SK-N-SH (cell line): ENCODE measurements around the gene SMYD3. TPM values are rescaled to one million over a fixed set of nuclear protein-coding genes. Genes with fewer than 3 reads are reported as not detected.

Experiments used
- CTCF ChIA-PET: fragments of 300-600, 350-600 bp; formaldehyde crosslinking; extraction: SDS; loops from one replicate; lab custom pipeline; 2021; lab: Yijun Ruan, JAX
- POLR2A ChIA-PET: fragments of 350-600 bp; sonication (Branson Sonifier 250); formaldehyde crosslinking; extraction: SDS; loops from one replicate; lab custom pipeline; 2020; ENCODE audit warnings: antibody characterized with exemption, inconsistent platforms; lab: Yijun Ruan, JAX
- DNase-seq: peaks from one replicate; pipeline ENCODE4 v3.0.0; 2012
- H2AFZ ChIP-seq: fragments of 200-600 bp; sonication (generic); 2 replicates; pipeline ENCODE4 v1.8.1; 2016; ENCODE audit warnings: antibody characterized with exemption, mild to moderate bottlenecking, low read depth
- H3F3A ChIP-seq: fragments of 200-600 bp; sonication (generic); replicated peaks from 2 replicates; pipeline ENCODE3; 2016; ENCODE audit warnings: antibody characterized with exemption, mild to moderate bottlenecking; ENCODE audit not compliant: insufficient read depth
- H3K27ac ChIP-seq, 2 experiments: fragments of 200-500 bp in 1 of 2; fragments of 200-600 bp in 1 of 2; sonication (Bioruptor generic) in 1 of 2; sonication (generic), shearing (Covaris generic) in 1 of 2; 2 replicates each; pipeline versions ENCODE4 v1.5.1 to v1.6.1; 2014 to 2016; ENCODE audit warnings: low read depth in 2 of 2, inconsistent platforms in 1 of 2, low read length in 1 of 2, mild to moderate bottlenecking in 1 of 2, mixed read lengths in 1 of 2
- H3K27me3 ChIP-seq: fragments of 200-600 bp; sonication (generic), shearing (Covaris generic); 2 replicates; pipeline ENCODE4 v1.6.1; 2016; ENCODE audit warnings: mixed run types; ENCODE audit not compliant: insufficient read depth
- H3K36me3 ChIP-seq, 2 experiments: fragments of 200-500 bp in 1 of 2; fragments of 200-600 bp in 1 of 2; sonication (Bioruptor generic) in 1 of 2; sonication (generic) in 1 of 2; replicated peaks in 1 of 2; 2 replicates each; pipeline versions ENCODE3 to v1.5.1; 2014 to 2016; ENCODE audit warnings: low read length in 1 of 2, mild to moderate bottlenecking in 1 of 2; ENCODE audit not compliant: insufficient read depth in 2 of 2, control insufficient read depth in 1 of 2
- H3K4me1 ChIP-seq, 2 experiments: fragments of 200-500 bp in 1 of 2; fragments of 200-600 bp in 1 of 2; sonication (Bioruptor generic) in 1 of 2; sonication (generic), shearing (Covaris generic) in 1 of 2; 2 replicates each; pipeline versions ENCODE4 v1.5.1 to v1.6.1; 2014 to 2016; ENCODE audit warnings: low read depth in 1 of 2, low read length in 1 of 2, mixed run types in 1 of 2; ENCODE audit not compliant: insufficient read depth in 2 of 2, control insufficient read depth in 1 of 2
- H3K4me2 ChIP-seq: fragments of 200-600 bp; sonication (generic), shearing (Covaris generic); 2 replicates; pipeline ENCODE4 v1.6.1; 2017; ENCODE audit warnings: mixed run types
- H3K4me3 ChIP-seq, 2 experiments: fragments of 200-500 bp in 1 of 2; fragments of 200-600 bp in 1 of 2; sonication (Bioruptor generic) in 1 of 2; sonication (generic), shearing (Covaris generic) in 1 of 2; 2 replicates each; pipeline versions ENCODE4 v1.5.1 to v1.8.1; 2014 to 2016; ENCODE audit warnings: low read depth in 2 of 2, inconsistent platforms in 1 of 2, low read length in 1 of 2, mild to moderate bottlenecking in 1 of 2, mixed read lengths in 1 of 2, moderate library complexity in 1 of 2
- H3K79me2 ChIP-seq: fragments of 200-600 bp; sonication (generic); 2 replicates; pipeline ENCODE4 v1.8.1; 2017; ENCODE audit warnings: mild to moderate bottlenecking; ENCODE audit not compliant: insufficient read depth
- H3K9ac ChIP-seq: fragments of 200-600 bp; sonication (generic); 2 replicates; pipeline ENCODE4 v1.6.1; 2017; ENCODE audit warnings: mixed run types
- H3K9me2 ChIP-seq: fragments of 200-600 bp; sonication (generic); 2 replicates; pipeline ENCODE4 v1.6.1; 2017; ENCODE audit warnings: mixed run types
- H3K9me3 ChIP-seq: fragments of 200-600 bp; sonication (generic); 2 replicates; pipeline ENCODE4 v1.6.1; 2017; ENCODE audit warnings: mixed run types, mild to moderate bottlenecking, moderate library complexity
- H4K20me1 ChIP-seq: fragments of 200-600 bp; sonication (generic); 2 replicates; pipeline ENCODE4 v1.6.1; 2017; ENCODE audit warnings: mild to moderate bottlenecking, mixed run types; ENCODE audit not compliant: insufficient read depth
- CTCF ChIP-seq: fragments of 200-600 bp; sonication (generic); IDR thresholded peaks from 2 replicates; pipeline ENCODE4 v1.6.1; 2017; ENCODE audit warnings: antibody characterized with exemption, mild to moderate bottlenecking, moderate library complexity
- ELF1 ChIP-seq: IDR thresholded peaks from 2 replicates; pipeline ENCODE4 v1.4.0; 2012
- EZH2phosphoT487 ChIP-seq: fragments of 200-600 bp; sonication (generic); IDR thresholded peaks from 2 replicates; pipeline ENCODE4 v1.6.1; 2017; ENCODE audit warnings: low read depth, mixed run types, mild to moderate bottlenecking, antibody characterized with exemption, moderate library complexity, borderline replicate concordance
- FOSL2 ChIP-seq: IDR thresholded peaks from 2 replicates; pipeline ENCODE4 v1.4.0; 2012; ENCODE audit warnings: low read depth, mild to moderate bottlenecking, moderate library complexity, borderline replicate concordance
- FOXJ3 ChIP-seq: sonication (generic); formaldehyde crosslinking; IDR thresholded peaks from 2 replicates; pipeline ENCODE4 v1.5.1; 2020; ENCODE audit warnings: mild to moderate bottlenecking, missing genetic modification reagents
- GABPA ChIP-seq: IDR thresholded peaks from 2 replicates; pipeline ENCODE4 v1.4.0; 2012; ENCODE audit warnings: low read depth, mild to moderate bottlenecking
- GATA2 ChIP-seq: sonication (generic); formaldehyde crosslinking; IDR thresholded peaks from 2 replicates; pipeline ENCODE4 v1.5.0; 2020; ENCODE audit warnings: mild to moderate bottlenecking, missing genetic modification reagents
- IRF3 ChIP-seq: fragments of 150-350 bp; IDR thresholded peaks from 2 replicates; pipeline ENCODE4 v1.6.1; 2016; ENCODE audit warnings: mild to moderate bottlenecking, low read depth, low read length
- NRF1 ChIP-seq: IDR thresholded peaks from 2 replicates; pipeline ENCODE4 v1.6.1; 2012; ENCODE audit warnings: low read depth, mild to moderate bottlenecking, low read length
- PBX3 ChIP-seq: IDR thresholded peaks from 2 replicates; pipeline ENCODE4; 2012
- POLR2AphosphoS5 ChIP-seq: IDR thresholded peaks from 2 replicates; pipeline ENCODE4 v1.6.1; 2012; ENCODE audit warnings: low read depth, low read length
- RAD21 ChIP-seq: IDR thresholded peaks from 2 replicates; pipeline ENCODE4 v1.6.1; 2012; ENCODE audit warnings: mild to moderate bottlenecking, low read length
- RCOR1 ChIP-seq: fragments of 150-350 bp; IDR thresholded peaks from 2 replicates; pipeline ENCODE4 v1.6.1; 2017; ENCODE audit warnings: antibody characterized with exemption, low read length
- RXRA ChIP-seq: IDR thresholded peaks from 2 replicates; pipeline ENCODE4 v1.4.0; 2012; ENCODE audit warnings: low read depth, mild to moderate bottlenecking, borderline replicate concordance
- SIN3A ChIP-seq: IDR thresholded peaks from 2 replicates; pipeline ENCODE4 v1.6.1; 2012; ENCODE audit warnings: low read depth, mild to moderate bottlenecking, low read length, moderate library complexity, borderline replicate concordance
- TCF12 ChIP-seq: IDR thresholded peaks from 2 replicates; pipeline ENCODE4 v1.4.0; 2012
- TEAD4 ChIP-seq: IDR thresholded peaks from 2 replicates; pipeline ENCODE4 v1.4.0; 2012; ENCODE audit warnings: mild to moderate bottlenecking, borderline replicate concordance; ENCODE audit not compliant: insufficient read depth
- USF1 ChIP-seq: IDR thresholded peaks from 2 replicates; pipeline ENCODE4 v1.4.0; 2012; ENCODE audit warnings: low read depth, borderline replicate concordance
- YY1 ChIP-seq: IDR thresholded peaks from 2 replicates; pipeline ENCODE4 v1.4.0; 2012; ENCODE audit warnings: low read depth, mild to moderate bottlenecking
- WGBS: methylation state at CpG from one replicate; pipeline ENCODE4 v1.1.6; 2017; ENCODE audit warnings: low lambda C conversion rate; 5-methylcytosine and 5-hydroxymethylcytosine counted together
- polyA plus RNA-seq, 3 experiments: library from polyadenylated mRNA; depleted of rRNA; stranded (reverse); fragments of >200 nt; gene quantifications; 2 replicates each; pipeline ENCODE4 v1.2.3, GENCODE V29; 2012
- TF ChIP-seq, protein P1 (sequence below): fragments of 150-350 bp; IDR thresholded peaks from 2 replicates; pipeline ENCODE4 v1.6.1; 2017; ENCODE audit warnings: antibody characterized with exemption, low read length, low read depth, borderline replicate concordance
- TF ChIP-seq, protein P2 (sequence below): IDR thresholded peaks from 2 replicates; pipeline ENCODE4 v1.4.0; 2012; ENCODE audit warnings: low read depth, borderline replicate concordance

Gene SMYD3
- polyA plus RNA-seq, 1 of the 3 experiments (the other 2 are of a cell fraction), result 31.4 TPM

GRCh38 chr1:245776694-245777332 is 730.3 kb downstream of the SMYD3 start:
- POLR2A ChIA-PET, result no interaction called here
- TF ChIP-seq FOSL2 (no peak), RCOR1 (no peak), ELF1 (no peak), YY1 (no peak), CTCF (no peak), GATA2 (no peak), IRF3 (no peak)
- TF ChIP-seq, protein P1, sequence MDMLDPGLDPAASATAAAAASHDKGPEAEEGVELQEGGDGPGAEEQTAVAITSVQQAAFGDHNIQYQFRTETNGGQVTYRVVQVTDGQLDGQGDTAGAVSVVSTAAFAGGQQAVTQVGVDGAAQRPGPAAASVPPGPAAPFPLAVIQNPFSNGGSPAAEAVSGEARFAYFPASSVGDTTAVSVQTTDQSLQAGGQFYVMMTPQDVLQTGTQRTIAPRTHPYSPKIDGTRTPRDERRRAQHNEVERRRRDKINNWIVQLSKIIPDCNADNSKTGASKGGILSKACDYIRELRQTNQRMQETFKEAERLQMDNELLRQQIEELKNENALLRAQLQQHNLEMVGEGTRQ, result no peak
- TF ChIP-seq, all 33 proteins: peak for 0
- WGBS, result 96% methylated on average over 5 of the region's 5 CpGs
- Histone ChIP-seq H3K9me2 (no peaks in the 10 kb centered on the region), H3K79me2 (no peaks in the 10 kb centered on the region), H4K20me1 (no peaks in the 10 kb centered on the region), H3K4me3 (no peak overlapping the region), H3K4me1 (peaks cover 4 to 8% of the 10 kb centered on the region in 2 experiments; a peak in 3 of 4 replicates), H3K9ac (no peak overlapping the region), H3K4me2 (no peak overlapping the region), H3K9me3 (no peaks in the 10 kb centered on the region), H3K27me3 (no peaks in the 10 kb centered on the region), H3K36me3 (peaks cover 0 to 4% of the 10 kb centered on the region in 2 experiments), H3F3A (peaks cover 12% of the 10 kb centered on the region), H3K27ac (no peak overlapping the region; a peak in 1 of 4 replicates), H2AFZ (no peak overlapping the region)
- CTCF ChIA-PET, result no interaction called here
- DNase-seq, result no peak

GRCh38 chr1:245776139-245776538 is 730.9 kb downstream of the SMYD3 start:
- Histone ChIP-seq H2AFZ (no peak overlapping the region), H3K4me3 (no peak overlapping the region), H4K20me1 (no peaks in the 10 kb centered on the region), H3K9ac (no peak overlapping the region), H3K79me2 (no peaks in the 10 kb centered on the region), H3K27me3 (no peaks in the 10 kb centered on the region), H3K4me2 (no peak overlapping the region), H3K9me2 (no peaks in the 10 kb centered on the region), H3K36me3 (peaks cover 0 to 4% of the 10 kb centered on the region in 2 experiments), H3K27ac (no peak overlapping the region), H3F3A (peaks cover 19% of the 10 kb centered on the region), H3K4me1 (peaks cover 8 to 13% of the 10 kb centered on the region in 2 experiments; a peak in 3 of 4 replicates), H3K9me3 (no peaks in the 10 kb centered on the region)
- DNase-seq, result no peak
- CTCF ChIA-PET, result no interaction called here
- POLR2A ChIA-PET, result no interaction called here
- WGBS, result 94% methylated on average over 4 of the region's 4 CpGs
- TF ChIP-seq POLR2AphosphoS5 (no peak), TCF12 (no peak), RAD21 (no peak), GABPA (no peak), TEAD4 (no peak), RXRA (no peak), EZH2phosphoT487 (no peak), YY1 (no peak), SIN3A (no peak), PBX3 (no peak), USF1 (no peak), GATA2 (no peak), FOXJ3 (no peak), NRF1 (no peak)
- TF ChIP-seq, protein P2, sequence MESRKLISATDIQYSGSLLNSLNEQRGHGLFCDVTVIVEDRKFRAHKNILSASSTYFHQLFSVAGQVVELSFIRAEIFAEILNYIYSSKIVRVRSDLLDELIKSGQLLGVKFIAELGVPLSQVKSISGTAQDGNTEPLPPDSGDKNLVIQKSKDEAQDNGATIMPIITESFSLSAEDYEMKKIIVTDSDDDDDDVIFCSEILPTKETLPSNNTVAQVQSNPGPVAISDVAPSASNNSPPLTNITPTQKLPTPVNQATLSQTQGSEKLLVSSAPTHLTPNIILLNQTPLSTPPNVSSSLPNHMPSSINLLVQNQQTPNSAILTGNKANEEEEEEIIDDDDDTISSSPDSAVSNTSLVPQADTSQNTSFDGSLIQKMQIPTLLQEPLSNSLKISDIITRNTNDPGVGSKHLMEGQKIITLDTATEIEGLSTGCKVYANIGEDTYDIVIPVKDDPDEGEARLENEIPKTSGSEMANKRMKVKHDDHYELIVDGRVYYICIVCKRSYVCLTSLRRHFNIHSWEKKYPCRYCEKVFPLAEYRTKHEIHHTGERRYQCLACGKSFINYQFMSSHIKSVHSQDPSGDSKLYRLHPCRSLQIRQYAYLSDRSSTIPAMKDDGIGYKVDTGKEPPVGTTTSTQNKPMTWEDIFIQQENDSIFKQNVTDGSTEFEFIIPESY, result no peak
